ENCODE results near the gene EFNA5. TPM values are rescaled to one million over a fixed set of nuclear protein-coding genes. Genes with fewer than 3 reads are reported as not detected.

Gene EFNA5
- total and polyA plus RNA-seq, 2 experiments from 2014 or later: 7.5 to 10.1 TPM

GRCh38 chr5:107449369-107449768, 221.4 kb downstream of the EFNA5 start (continued):
- TF ChIP-seq, protein P1, sequence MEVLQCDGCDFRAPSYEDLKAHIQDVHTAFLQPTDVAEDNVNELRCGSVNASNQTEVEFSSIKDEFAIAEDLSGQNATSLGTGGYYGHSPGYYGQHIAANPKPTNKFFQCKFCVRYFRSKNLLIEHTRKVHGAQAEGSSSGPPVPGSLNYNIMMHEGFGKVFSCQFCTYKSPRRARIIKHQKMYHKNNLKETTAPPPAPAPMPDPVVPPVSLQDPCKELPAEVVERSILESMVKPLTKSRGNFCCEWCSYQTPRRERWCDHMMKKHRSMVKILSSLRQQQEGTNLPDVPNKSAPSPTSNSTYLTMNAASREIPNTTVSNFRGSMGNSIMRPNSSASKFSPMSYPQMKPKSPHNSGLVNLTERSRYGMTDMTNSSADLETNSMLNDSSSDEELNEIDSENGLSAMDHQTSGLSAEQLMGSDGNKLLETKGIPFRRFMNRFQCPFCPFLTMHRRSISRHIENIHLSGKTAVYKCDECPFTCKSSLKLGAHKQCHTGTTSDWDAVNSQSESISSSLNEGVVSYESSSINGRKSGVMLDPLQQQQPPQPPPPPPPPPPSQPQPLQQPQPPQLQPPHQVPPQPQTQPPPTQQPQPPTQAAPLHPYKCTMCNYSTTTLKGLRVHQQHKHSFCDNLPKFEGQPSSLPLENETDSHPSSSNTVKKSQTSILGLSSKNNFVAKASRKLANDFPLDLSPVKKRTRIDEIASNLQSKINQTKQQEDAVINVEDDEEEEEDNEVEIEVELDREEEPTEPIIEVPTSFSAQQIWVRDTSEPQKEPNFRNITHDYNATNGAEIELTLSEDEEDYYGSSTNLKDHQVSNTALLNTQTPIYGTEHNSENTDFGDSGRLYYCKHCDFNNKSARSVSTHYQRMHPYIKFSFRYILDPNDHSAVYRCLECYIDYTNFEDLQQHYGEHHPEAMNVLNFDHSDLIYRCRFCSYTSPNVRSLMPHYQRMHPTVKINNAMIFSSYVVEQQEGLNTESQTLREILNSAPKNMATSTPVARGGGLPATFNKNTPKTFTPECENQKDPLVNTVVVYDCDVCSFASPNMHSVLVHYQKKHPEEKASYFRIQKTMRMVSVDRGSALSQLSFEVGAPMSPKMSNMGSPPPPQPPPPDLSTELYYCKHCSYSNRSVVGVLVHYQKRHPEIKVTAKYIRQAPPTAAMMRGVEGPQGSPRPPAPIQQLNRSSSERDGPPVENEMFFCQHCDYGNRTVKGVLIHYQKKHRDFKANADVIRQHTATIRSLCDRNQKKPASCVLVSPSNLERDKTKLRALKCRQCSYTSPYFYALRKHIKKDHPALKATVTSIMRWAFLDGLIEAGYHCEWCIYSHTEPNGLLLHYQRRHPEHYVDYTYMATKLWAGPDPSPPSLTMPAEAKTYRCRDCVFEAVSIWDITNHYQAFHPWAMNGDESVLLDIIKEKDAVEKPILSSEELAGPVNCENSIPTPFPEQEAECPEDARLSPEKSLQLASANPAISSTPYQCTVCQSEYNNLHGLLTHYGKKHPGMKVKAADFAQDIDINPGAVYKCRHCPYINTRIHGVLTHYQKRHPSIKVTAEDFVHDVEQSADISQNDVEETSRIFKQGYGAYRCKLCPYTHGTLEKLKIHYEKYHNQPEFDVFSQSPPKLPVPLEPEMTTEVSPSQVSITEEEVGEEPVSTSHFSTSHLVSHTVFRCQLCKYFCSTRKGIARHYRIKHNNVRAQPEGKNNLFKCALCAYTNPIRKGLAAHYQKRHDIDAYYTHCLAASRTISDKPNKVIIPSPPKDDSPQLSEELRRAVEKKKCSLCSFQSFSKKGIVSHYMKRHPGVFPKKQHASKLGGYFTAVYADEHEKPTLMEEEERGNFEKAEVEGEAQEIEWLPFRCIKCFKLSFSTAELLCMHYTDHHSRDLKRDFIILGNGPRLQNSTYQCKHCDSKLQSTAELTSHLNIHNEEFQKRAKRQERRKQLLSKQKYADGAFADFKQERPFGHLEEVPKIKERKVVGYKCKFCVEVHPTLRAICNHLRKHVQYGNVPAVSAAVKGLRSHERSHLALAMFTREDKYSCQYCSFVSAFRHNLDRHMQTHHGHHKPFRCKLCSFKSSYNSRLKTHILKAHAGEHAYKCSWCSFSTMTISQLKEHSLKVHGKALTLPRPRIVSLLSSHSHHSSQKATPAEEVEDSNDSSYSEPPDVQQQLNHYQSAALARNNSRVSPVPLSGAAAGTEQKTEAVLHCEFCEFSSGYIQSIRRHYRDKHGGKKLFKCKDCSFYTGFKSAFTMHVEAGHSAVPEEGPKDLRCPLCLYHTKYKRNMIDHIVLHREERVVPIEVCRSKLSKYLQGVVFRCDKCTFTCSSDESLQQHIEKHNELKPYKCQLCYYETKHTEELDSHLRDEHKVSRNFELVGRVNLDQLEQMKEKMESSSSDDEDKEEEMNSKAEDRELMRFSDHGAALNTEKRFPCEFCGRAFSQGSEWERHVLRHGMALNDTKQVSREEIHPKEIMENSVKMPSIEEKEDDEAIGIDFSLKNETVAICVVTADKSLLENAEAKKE (CRISPR knock-in tag; IDR thresholded peaks at IDR 0.05): no peak

- no peak overlapping the region for H3K4me3 Mint-ChIP-seq
- H3K27ac Mint-ChIP-seq: no peak overlapping the region
- Histone ChIP-seq H3K4me3 (no peak overlapping the region), H2AFZ (no peak overlapping the region), H3K4me1 (ENCODE audit: insufficient read depth) (peaks cover 13% of the 10 kb centered on the region), H3K27me3 (ENCODE audit: insufficient read depth) (no peaks in the 10 kb centered on the region), H3K36me3 (ENCODE audit: insufficient read depth) (no peaks in the 10 kb centered on the region), H3F3A (replicated peaks; ENCODE audit: low read depth) (no peaks in the 10 kb centered on the region), H3K9me2 (ENCODE audit: insufficient read depth) (no peaks in the 10 kb centered on the region), H3K4me2 (no peak overlapping the region), H3K27ac (ENCODE audit: low read depth) (no peak overlapping the region), H3K79me2 (replicated peaks; ENCODE audit: insufficient read depth) (no peaks in the 10 kb centered on the region), H4K20me1 (replicated peaks; ENCODE audit: insufficient read depth) (no peaks in the 10 kb centered on the region)
- DNase-seq (ENCODE audit: low spot score) (no peak), ATAC-seq (no peak)
- no peaks in the 10 kb centered on the region for H3K9me3 Mint-ChIP-seq
- peaks cover 3% of the 10 kb centered on the region for H3K27me3 Mint-ChIP-seq (ENCODE audit: insufficient read depth, low read depth, poor library complexity)
- H3K4me1 Mint-ChIP-seq: peaks cover 19% of the 10 kb centered on the region
- H3K36me3 Mint-ChIP-seq (ENCODE audit: low read depth): no peaks in the 10 kb centered on the region
- no peak for TF ChIP-seq STAT1 (IDR thresholded peaks at IDR 0.05; ENCODE audit: unreplicated experiment)
- TF ChIP-seq NANOG (IDR thresholded peaks at IDR 0.05; ENCODE audit: borderline replicate concordance): no peak
- no peak for TF ChIP-seq JUNB (IDR thresholded peaks at IDR 0.05; ENCODE audit: unreplicated experiment)
- TF ChIP-seq, protein P1 (CRISPR knock-in tag; IDR thresholded peaks at IDR 0.05): no peak
- TF ChIP-seq, protein P2, sequence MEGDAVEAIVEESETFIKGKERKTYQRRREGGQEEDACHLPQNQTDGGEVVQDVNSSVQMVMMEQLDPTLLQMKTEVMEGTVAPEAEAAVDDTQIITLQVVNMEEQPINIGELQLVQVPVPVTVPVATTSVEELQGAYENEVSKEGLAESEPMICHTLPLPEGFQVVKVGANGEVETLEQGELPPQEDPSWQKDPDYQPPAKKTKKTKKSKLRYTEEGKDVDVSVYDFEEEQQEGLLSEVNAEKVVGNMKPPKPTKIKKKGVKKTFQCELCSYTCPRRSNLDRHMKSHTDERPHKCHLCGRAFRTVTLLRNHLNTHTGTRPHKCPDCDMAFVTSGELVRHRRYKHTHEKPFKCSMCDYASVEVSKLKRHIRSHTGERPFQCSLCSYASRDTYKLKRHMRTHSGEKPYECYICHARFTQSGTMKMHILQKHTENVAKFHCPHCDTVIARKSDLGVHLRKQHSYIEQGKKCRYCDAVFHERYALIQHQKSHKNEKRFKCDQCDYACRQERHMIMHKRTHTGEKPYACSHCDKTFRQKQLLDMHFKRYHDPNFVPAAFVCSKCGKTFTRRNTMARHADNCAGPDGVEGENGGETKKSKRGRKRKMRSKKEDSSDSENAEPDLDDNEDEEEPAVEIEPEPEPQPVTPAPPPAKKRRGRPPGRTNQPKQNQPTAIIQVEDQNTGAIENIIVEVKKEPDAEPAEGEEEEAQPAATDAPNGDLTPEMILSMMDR (conservative IDR thresholded peaks at IDR 0.05; ENCODE audit: low read depth in 2 of 2): no peak
These were observed 223.2 kb downstream of the EFNA5 start for GRCh38 chr5:107447587-107447986.
